ENCODE data around the gene FARS2.

Gene FARS2

GRCh38 chr6:5814116-5814515 lies 552.8 kb downstream of the FARS2 start:
- no peak for DNase-seq (ENCODE audit: extremely low spot score)
- TF ChIP-seq FOXM1 (IDR thresholded peaks at IDR 0.05; ENCODE audit: borderline replicate concordance) (no peak), ARNT (IDR thresholded peaks at IDR 0.05) (no peak), NFRKB (IDR thresholded peaks at IDR 0.05) (no peak), HDGF (IDR thresholded peaks at IDR 0.05; ENCODE audit: borderline replicate concordance) (no peak), FOXK2 (IDR thresholded peaks at IDR 0.05) (no peak), L3MBTL2 (conservative IDR thresholded peaks at IDR 0.05) (no peak), TARDBP (IDR thresholded peaks at IDR 0.05) (no peak), BHLHE40 (IDR thresholded peaks at IDR 0.05; ENCODE audit: borderline replicate concordance) (no peak), PKNOX1 (IDR thresholded peaks at IDR 0.05) (no peak), LEF1 (IDR thresholded peaks at IDR 0.05; ENCODE audit: borderline replicate concordance) (no peak), ELF4 (IDR thresholded peaks at IDR 0.05) (no peak), CTBP1 (IDR thresholded peaks at IDR 0.05; ENCODE audit: borderline replicate concordance) (no peak), SUZ12 (IDR thresholded peaks at IDR 0.05) (no peak)
- ChIA-PET POLR2A (no interaction called here), CTCF (interaction anchor here (0.7 kb wide), 1 partner anchor 18 kb away, joined by 3 read pairs; no protein-coding TSS in a partner anchor)

- TF ChIP-seq ELF4 (IDR thresholded peaks at IDR 0.05) (no peak), LEF1 (IDR thresholded peaks at IDR 0.05; ENCODE audit: borderline replicate concordance) (no peak), HDGF (IDR thresholded peaks at IDR 0.05; ENCODE audit: borderline replicate concordance) (no peak), FOXA1 (IDR thresholded peaks at IDR 0.05) (no peak), SP1 (IDR thresholded peaks at IDR 0.05) (no peak), ZNF384 (IDR thresholded peaks at IDR 0.05) (no peak), FOXK2 (IDR thresholded peaks at IDR 0.05) (no peak), CTBP1 (IDR thresholded peaks at IDR 0.05; ENCODE audit: borderline replicate concordance) (no peak), FOXM1 (IDR thresholded peaks at IDR 0.05; ENCODE audit: borderline replicate concordance) (no peak), L3MBTL2 (conservative IDR thresholded peaks at IDR 0.05) (no peak), TARDBP (IDR thresholded peaks at IDR 0.05) (no peak), NFRKB (IDR thresholded peaks at IDR 0.05) (no peak), ARNT (IDR thresholded peaks at IDR 0.05) (no peak), PKNOX1 (IDR thresholded peaks at IDR 0.05) (no peak), SUZ12 (IDR thresholded peaks at IDR 0.05) (no peak), BHLHE40 (IDR thresholded peaks at IDR 0.05; ENCODE audit: borderline replicate concordance) (no peak)
- DNase-seq (ENCODE audit: extremely low spot score), result no peak
- ChIA-PET POLR2A (no interaction called here), CTCF (no interaction called here)
Measured at GRCh38 chr6:5814901-5815300, 553.6 kb downstream of the FARS2 start.

GRCh38 chr6:5817869-5818268 lies 556.6 kb downstream of the FARS2 start:
- ChIA-PET CTCF (no interaction called here), POLR2A (no interaction called here)
- no peak for DNase-seq (ENCODE audit: extremely low spot score)
- TF ChIP-seq HDGF (IDR thresholded peaks at IDR 0.05; ENCODE audit: borderline replicate concordance), result no peak
- TF ChIP-seq LEF1 (IDR thresholded peaks at IDR 0.05; ENCODE audit: borderline replicate concordance), result no peak
- no peak for TF ChIP-seq ARNT (IDR thresholded peaks at IDR 0.05)
- TF ChIP-seq FOXA1 (IDR thresholded peaks at IDR 0.05), result no peak
- no peak for TF ChIP-seq TARDBP (IDR thresholded peaks at IDR 0.05)
- no peak for TF ChIP-seq FOXM1 (IDR thresholded peaks at IDR 0.05; ENCODE audit: borderline replicate concordance)
- TF ChIP-seq PKNOX1 (IDR thresholded peaks at IDR 0.05), result no peak
- TF ChIP-seq ZNF384 (IDR thresholded peaks at IDR 0.05), result no peak
- no peak for TF ChIP-seq CTBP1 (IDR thresholded peaks at IDR 0.05; ENCODE audit: borderline replicate concordance)
- no peak for TF ChIP-seq SUZ12 (IDR thresholded peaks at IDR 0.05)

- TF ChIP-seq SP1 (IDR thresholded peaks at IDR 0.05), result no peak
- TF ChIP-seq ZNF384 (IDR thresholded peaks at IDR 0.05), result no peak
- no peak for TF ChIP-seq ELF4 (IDR thresholded peaks at IDR 0.05)
- TF ChIP-seq HDGF (IDR thresholded peaks at IDR 0.05; ENCODE audit: borderline replicate concordance), result no peak
- TF ChIP-seq FOXK2 (IDR thresholded peaks at IDR 0.05), result no peak
- TF ChIP-seq FOXA1 (IDR thresholded peaks at IDR 0.05), result no peak
- TF ChIP-seq SUZ12 (IDR thresholded peaks at IDR 0.05), result no peak
- no peak for TF ChIP-seq BHLHE40 (IDR thresholded peaks at IDR 0.05; ENCODE audit: borderline replicate concordance)
- no peak for TF ChIP-seq LEF1 (IDR thresholded peaks at IDR 0.05; ENCODE audit: borderline replicate concordance)
- ChIA-PET CTCF (no interaction called here), POLR2A (no interaction called here)
- no peak for DNase-seq (ENCODE audit: extremely low spot score)
Measured at GRCh38 chr6:5818959-5819358, 557.6 kb downstream of the FARS2 start.
